HCT116 (cell line): Measurements from ENCODE around the gene TNRC6C. TPM values are rescaled to one million over a fixed set of nuclear protein-coding genes. Genes with fewer than 3 reads are reported as not detected.

Experiments used
- ATAC-seq: fragments of 200-7000 bp; cut with Tn5 transposase; 2 replicates; pipeline ENCODE4 v1.9.1; 2020; ENCODE audit warnings: mild to moderate bottlenecking, moderate library complexity
- BruUV-seq: library from RNA; stranded (reverse); fragments of 400-500 nt; replicated peaks from 2 replicates; lab custom pipeline; 2021; lab: Mats Ljungman, UMichigan
- CTCF ChIA-PET: fragments of 300-600 bp; sonication (Branson Sonifier 250); formaldehyde crosslinking; loops from one replicate; lab custom pipeline; 2021; ENCODE audit warnings: antibody characterized with exemption; lab: Charles Lee
- POLR2A ChIA-PET: fragments of 300-600, 350-600 bp; sonication (Branson Sonifier 250); formaldehyde crosslinking; loops from one replicate; lab custom pipeline; 2021; ENCODE audit warnings: antibody characterized with exemption; lab: Charles Lee
- RAD21 ChIA-PET, 2 experiments: fragments of 300-600 bp; sonication (Branson Sonifier 250); formaldehyde crosslinking; loops; one replicate each; lab custom pipeline; 2023; ENCODE audit warnings: low total read pairs in 2 of 2; ENCODE audit not compliant: uncharacterized antibody in 2 of 2, unreplicated experiment in 2 of 2, low non-redundant PET in 1 of 2; lab: Charles Lee
- DNase-seq: peaks from one replicate; pipeline ENCODE4 v3.0.0-alpha.2; 2010; ENCODE audit warnings: low read depth, low spot score
- H2AFZ ChIP-seq: fragments of 200-600 bp; shearing (Covaris generic), sonication (generic); 2 replicates; pipeline ENCODE4 v1.6.1; 2017; ENCODE audit warnings: low read depth, mixed run types, mixed read lengths, antibody characterized with exemption, low read length; ENCODE audit not compliant: poor library complexity, severe bottlenecking
- H3K27ac ChIP-seq: 2 replicates; pipeline ENCODE4 v1.5.1; 2012; ENCODE audit warnings: low read depth, low read length
- H3K27me3 ChIP-seq: fragments of 200-600 bp; sonication (generic); 2 replicates; pipeline ENCODE4 v1.6.1; 2016; ENCODE audit warnings: mixed run types, low read length, mixed read lengths; ENCODE audit not compliant: insufficient read depth
- H3K36me3 ChIP-seq, 2 experiments: fragments of 200-500 bp in 1 of 2; fragments of 200-600 bp in 1 of 2; sonication (Bioruptor generic) in 1 of 2; sonication (generic) in 1 of 2; 2 replicates each; pipeline versions ENCODE4 v1.5.1 to v1.6.1; 2014 to 2016; ENCODE audit warnings: low read length in 2 of 2, inconsistent platforms in 1 of 2, mixed read lengths in 1 of 2, mixed run types in 1 of 2; ENCODE audit not compliant: insufficient read depth in 2 of 2, control insufficient read depth in 1 of 2
- H3K4me1 ChIP-seq, 2 experiments: fragments of 200-600 bp in 1 of 2; sonication (generic) in 1 of 2; 2 replicates each; pipeline versions ENCODE4 v1.5.1 to v1.6.1; 2012 to 2017; ENCODE audit warnings: low read length in 2 of 2, inconsistent platforms in 1 of 2, mild to moderate bottlenecking in 1 of 2, mixed read lengths in 1 of 2, mixed run types in 1 of 2, moderate library complexity in 1 of 2; ENCODE audit not compliant: insufficient read depth in 2 of 2, control insufficient read depth in 1 of 2
- H3K4me2 ChIP-seq: fragments of 200-600 bp; sonication (generic); 2 replicates; pipeline ENCODE4 v1.6.1; 2017; ENCODE audit warnings: mixed run types, low read length, mixed read lengths
- H3K4me3 ChIP-seq, 2 experiments: fragments of 200-600 bp in 1 of 2; sonication (generic) in 1 of 2; replicated peaks in 1 of 2; 2 replicates each; pipeline ENCODE4 v1.5.1; 2011 to 2016; ENCODE audit warnings: low read length in 2 of 2, control low read depth in 1 of 2, low read depth in 1 of 2, mild to moderate bottlenecking in 1 of 2, mixed read lengths in 1 of 2, mixed run types in 1 of 2
- H3K79me2 ChIP-seq: fragments of 200-600 bp; sonication (generic); 2 replicates; pipeline ENCODE4 v1.6.1; 2017; ENCODE audit warnings: mild to moderate bottlenecking, mixed run types, low read length, moderate library complexity, mixed read lengths; ENCODE audit not compliant: insufficient read depth
- H3K9ac ChIP-seq: fragments of 200-600 bp; sonication (generic); 2 replicates; pipeline ENCODE4 v1.6.1; 2016; ENCODE audit warnings: low read length, mixed read lengths
- H3K9me2 ChIP-seq: fragments of 200-600 bp; sonication (generic), shearing (Covaris generic); 2 replicates; pipeline ENCODE4 v1.6.1; 2017; ENCODE audit warnings: mixed run types, mild to moderate bottlenecking, moderate library complexity; ENCODE audit not compliant: insufficient read depth
- H3K9me3 ChIP-seq, 2 experiments: fragments of 200-500 bp in 1 of 2; fragments of 200-600 bp in 1 of 2; sonication (Bioruptor generic) in 1 of 2; sonication (generic) in 1 of 2; 2 replicates each; pipeline ENCODE4 v1.6.1; 2014 to 2017; ENCODE audit warnings: low read length in 2 of 2, mixed read lengths in 2 of 2, inconsistent platforms in 1 of 2, low read depth in 1 of 2, mild to moderate bottlenecking in 1 of 2, mixed run types in 1 of 2, moderate library complexity in 1 of 2; ENCODE audit not compliant: control insufficient read depth in 1 of 2, insufficient read depth in 1 of 2
- H4K20me1 ChIP-seq: fragments of 200-600 bp; sonication (generic), shearing (Covaris generic); 2 replicates; pipeline ENCODE4 v1.6.1; 2017; ENCODE audit warnings: mixed run types, mild to moderate bottlenecking, moderate library complexity; ENCODE audit not compliant: insufficient read depth
- CEBPB ChIP-seq: IDR thresholded peaks from 2 replicates; pipeline ENCODE4 v1.6.1; 2012; ENCODE audit warnings: low read depth
- EGR1 ChIP-seq: IDR thresholded peaks from 2 replicates; pipeline ENCODE4 v1.6.1; 2012; ENCODE audit warnings: low read depth
- TCF7L2 ChIP-seq: IDR thresholded peaks from 2 replicates; pipeline ENCODE4 v1.7.0; 2011; ENCODE audit warnings: borderline replicate concordance, inconsistent platforms; ENCODE audit not compliant: insufficient read depth, insufficient read length; ENCODE audit errors: extremely low read depth
- ZNF274 ChIP-seq: fragments of 200-500 bp; sonication (Bioruptor generic); IDR thresholded peaks from 2 replicates; pipeline ENCODE4 v1.6.1; 2014; ENCODE audit warnings: mild to moderate bottlenecking, low read depth, low read length, inconsistent platforms
- intact Hi-C: fragments of 100-400 bp; cut with micrococcal nuclease; formaldehyde crosslinking; loops from 2 replicates; pipeline ENCODE4 v1.10.0; 2022
- total RNA-seq: library from RNA; stranded (reverse); gene quantifications from one replicate; pipeline ENCODE4 v1.2.1, GENCODE V29; 2021; ENCODE audit not compliant: unreplicated experiment
- TF ChIP-seq, protein P1 (sequence below), 3 experiments: fragments of 200-600 bp in 1 of 3; sonication (generic) in 1 of 3; IDR thresholded peaks in 2 of 3; conservative IDR thresholded peaks in 1 of 3; 2 replicates each; pipeline ENCODE4 v1.5.1; 2012 to 2017; ENCODE audit warnings: low read depth in 2 of 3, low read length in 2 of 3, antibody characterized with exemption in 1 of 3, borderline replicate concordance in 1 of 3, control low read depth in 1 of 3, mild to moderate bottlenecking in 1 of 3, mixed read lengths in 1 of 3, mixed run types in 1 of 3, moderate library complexity in 1 of 3; ENCODE audit not compliant: insufficient read depth in 1 of 3
- TF ChIP-seq, protein P2 (sequence below): IDR thresholded peaks from 2 replicates; pipeline ENCODE4 v1.6.1; 2011; ENCODE audit warnings: mild to moderate bottlenecking, low read length, moderate library complexity; ENCODE audit not compliant: insufficient replicate concordance; ENCODE audit errors: extremely low read depth

TNRC6C gene
- total RNA-seq, 1 experiment from 2014 or later = 23.4 TPM

DNA sequence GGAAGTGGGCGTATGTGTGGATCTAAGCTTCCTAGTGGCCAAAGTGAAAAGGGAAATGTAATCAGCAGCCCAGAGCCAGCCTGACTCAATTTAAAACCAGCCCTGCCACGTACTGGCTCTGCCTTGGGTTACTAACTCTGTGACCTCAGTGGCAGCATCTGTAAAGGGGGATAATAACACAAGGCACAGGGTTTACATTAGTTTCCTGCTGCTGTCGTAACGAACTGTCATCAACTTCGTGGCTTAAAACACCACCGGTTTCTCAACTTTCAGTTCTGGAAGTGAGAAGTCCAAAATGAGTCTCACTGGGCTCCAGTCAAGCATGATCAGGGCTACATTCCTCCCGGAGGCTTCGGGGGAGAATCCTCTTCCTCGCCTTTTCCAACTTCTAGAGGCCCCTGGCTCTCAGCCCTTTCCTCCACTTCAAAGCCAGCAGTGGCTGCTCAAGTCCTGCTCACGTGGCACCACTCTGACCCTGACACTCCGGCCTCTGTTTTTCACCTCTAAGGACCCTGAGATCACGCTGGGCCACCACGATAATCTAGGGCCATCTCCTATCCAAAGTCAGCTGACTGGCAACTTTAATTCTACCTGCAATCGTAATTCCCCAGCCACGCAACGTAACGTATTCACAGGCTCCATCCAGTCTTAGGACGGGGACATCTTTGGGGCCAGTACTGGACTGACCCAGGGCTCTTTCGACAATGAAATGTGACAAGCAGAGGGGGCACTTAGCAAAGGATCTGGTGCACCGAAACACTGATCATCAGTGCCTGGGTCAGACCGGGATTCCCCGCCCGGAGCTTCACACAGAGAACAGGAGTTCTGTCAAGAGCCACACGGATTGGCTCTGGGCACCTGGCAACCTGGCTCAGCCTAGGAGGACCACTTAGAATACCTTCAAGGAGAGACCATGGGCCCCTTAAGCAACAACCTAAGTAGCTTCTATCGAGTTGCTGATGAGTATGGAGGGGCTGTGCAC lies 155.6 kb downstream of the TNRC6C start (continued):
- TF ChIP-seq, protein P1, sequence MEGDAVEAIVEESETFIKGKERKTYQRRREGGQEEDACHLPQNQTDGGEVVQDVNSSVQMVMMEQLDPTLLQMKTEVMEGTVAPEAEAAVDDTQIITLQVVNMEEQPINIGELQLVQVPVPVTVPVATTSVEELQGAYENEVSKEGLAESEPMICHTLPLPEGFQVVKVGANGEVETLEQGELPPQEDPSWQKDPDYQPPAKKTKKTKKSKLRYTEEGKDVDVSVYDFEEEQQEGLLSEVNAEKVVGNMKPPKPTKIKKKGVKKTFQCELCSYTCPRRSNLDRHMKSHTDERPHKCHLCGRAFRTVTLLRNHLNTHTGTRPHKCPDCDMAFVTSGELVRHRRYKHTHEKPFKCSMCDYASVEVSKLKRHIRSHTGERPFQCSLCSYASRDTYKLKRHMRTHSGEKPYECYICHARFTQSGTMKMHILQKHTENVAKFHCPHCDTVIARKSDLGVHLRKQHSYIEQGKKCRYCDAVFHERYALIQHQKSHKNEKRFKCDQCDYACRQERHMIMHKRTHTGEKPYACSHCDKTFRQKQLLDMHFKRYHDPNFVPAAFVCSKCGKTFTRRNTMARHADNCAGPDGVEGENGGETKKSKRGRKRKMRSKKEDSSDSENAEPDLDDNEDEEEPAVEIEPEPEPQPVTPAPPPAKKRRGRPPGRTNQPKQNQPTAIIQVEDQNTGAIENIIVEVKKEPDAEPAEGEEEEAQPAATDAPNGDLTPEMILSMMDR (IDR thresholded peaks at IDR 0.05 in 2 of 3, conservative IDR thresholded peaks at IDR 0.05 in 1 of 3; ENCODE audit: borderline replicate concordance in 1 of 3, insufficient read depth in 1 of 3, low read depth in 2 of 3, low read length in 2 of 3) = no peak

DNA sequence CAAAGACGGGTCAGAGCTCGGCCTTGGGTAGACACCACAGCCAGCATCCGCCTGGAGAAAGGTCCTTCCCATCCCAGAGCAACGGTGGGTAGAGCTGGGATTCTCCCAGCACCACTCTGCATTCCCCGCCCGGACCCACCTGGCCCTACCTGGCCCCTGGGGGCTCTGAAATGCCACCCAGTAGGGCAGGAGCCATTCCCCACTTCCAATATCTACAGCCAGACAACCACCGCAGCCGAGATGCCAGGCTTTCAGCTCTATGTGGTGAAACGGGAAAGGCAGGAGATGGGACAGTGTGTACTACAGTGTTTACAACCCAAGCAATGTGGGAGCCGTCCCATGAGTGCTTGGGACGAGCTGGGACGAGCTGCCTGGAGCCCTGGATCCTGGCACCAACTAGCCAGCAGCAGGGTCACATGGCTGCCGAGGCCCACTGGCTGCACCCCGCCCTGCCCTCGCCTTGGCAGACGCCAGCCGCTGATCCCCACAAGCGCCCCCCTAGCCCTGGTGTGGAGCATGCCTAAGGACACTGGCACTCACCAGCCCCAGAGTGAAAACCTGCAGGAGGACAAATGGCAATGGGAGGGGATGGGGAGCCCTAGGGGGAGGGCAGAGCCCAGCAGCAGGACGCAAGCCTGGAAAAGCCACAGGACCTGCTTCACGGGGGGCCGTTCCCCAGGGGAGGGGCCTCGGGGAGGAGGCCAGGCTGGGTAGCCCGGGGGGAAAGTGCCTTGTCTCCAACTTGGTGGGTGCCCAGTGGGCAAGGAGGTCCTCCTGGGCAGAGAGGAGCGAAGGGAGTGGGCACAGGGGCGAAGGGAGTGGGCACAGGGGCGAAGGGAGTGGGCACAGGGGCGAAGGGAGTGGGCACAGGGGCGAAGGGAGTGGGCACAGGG lies 156.6 kb downstream of the TNRC6C start:
- ChIA-PET CTCF (interaction anchor here (0.9 to 2.4 kb wide), 5 partner anchors 13 to 136 kb away, joined by 3 to 11 read pairs (median 3); partner anchors contain the start of genes AFMID, TK1 and TMC6), RAD21 (no interaction called here), POLR2A (interaction anchor here (1.2 kb wide), 1 partner anchor 13 kb away, joined by 3 read pairs; no protein-coding TSS in a partner anchor)
- H4K20me1 ChIP-seq = no peaks in the 10 kb centered on the region
- no peaks in the 10 kb centered on the region for H3K9me3 ChIP-seq
- H3K27me3 ChIP-seq = no peaks in the 10 kb centered on the region
- no peaks in the 10 kb centered on the region for H3K9me2 ChIP-seq
- peaks cover 0 to 4% of the 10 kb centered on the region in 2 experiments; a peak in 1 of 4 replicates for H3K4me1 ChIP-seq
- no peak overlapping the region for H2AFZ ChIP-seq
- no peak for ATAC-seq
- TF ChIP-seq, protein P2, sequence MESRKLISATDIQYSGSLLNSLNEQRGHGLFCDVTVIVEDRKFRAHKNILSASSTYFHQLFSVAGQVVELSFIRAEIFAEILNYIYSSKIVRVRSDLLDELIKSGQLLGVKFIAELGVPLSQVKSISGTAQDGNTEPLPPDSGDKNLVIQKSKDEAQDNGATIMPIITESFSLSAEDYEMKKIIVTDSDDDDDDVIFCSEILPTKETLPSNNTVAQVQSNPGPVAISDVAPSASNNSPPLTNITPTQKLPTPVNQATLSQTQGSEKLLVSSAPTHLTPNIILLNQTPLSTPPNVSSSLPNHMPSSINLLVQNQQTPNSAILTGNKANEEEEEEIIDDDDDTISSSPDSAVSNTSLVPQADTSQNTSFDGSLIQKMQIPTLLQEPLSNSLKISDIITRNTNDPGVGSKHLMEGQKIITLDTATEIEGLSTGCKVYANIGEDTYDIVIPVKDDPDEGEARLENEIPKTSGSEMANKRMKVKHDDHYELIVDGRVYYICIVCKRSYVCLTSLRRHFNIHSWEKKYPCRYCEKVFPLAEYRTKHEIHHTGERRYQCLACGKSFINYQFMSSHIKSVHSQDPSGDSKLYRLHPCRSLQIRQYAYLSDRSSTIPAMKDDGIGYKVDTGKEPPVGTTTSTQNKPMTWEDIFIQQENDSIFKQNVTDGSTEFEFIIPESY = no peak
- TF ChIP-seq, protein P1 (IDR thresholded peaks at IDR 0.05 in 2 of 3, conservative IDR thresholded peaks at IDR 0.05 in 1 of 3; ENCODE audit: borderline replicate concordance in 1 of 3, insufficient read depth in 1 of 3, low read depth in 2 of 3, low read length in 2 of 3) = no peak
- TF ChIP-seq CEBPB = no peak
- no peak for TF ChIP-seq TCF7L2
- no peak for TF ChIP-seq ZNF274
- TF ChIP-seq EGR1 = no peak
- intact Hi-C loops = loop anchor here (10.0 kb wide), 1 partner anchor 310 kb away; no protein-coding TSS in a partner anchor
- DNase-seq = no peak
- no peak overlapping the region for H3K4me2 ChIP-seq
- H3K36me3 ChIP-seq = peaks cover 0 to 2% of the 10 kb centered on the region in 2 experiments; a peak in 2 of 4 replicates
- H3K9ac ChIP-seq = no peak overlapping the region
- no peak overlapping the region for H3K27ac ChIP-seq
- no peak overlapping the region for H3K4me3 ChIP-seq
- no peaks in the 10 kb centered on the region for H3K79me2 ChIP-seq
- BruUV-seq = no TSS peak
